DMS53 (cell line): ENCODE measurements around the gene HLA-G.
"Not testable (repeated sequence)": the region's sequence is repeated elsewhere in the genome, so short reads cannot be mapped to it uniquely, and the experiment has no call there.

Source experiments
- DNase-seq: peaks from one replicate; lab custom pipeline; 2025; lab: John Stamatoyannopoulos, UW

The HLA-G gene

GRCh38 chr6:29872791-29873190 lies 45.2 kb downstream of the HLA-G start:
- DNase-seq = no peak

- DNase-seq = no peak
Observed at GRCh38 chr6:29875257-29875656, 47.6 kb downstream of the HLA-G start.

- DNase-seq = not testable (repeated sequence)
Observed at GRCh38 chr6:29875734-29876133, 48.1 kb downstream of the HLA-G start.
